ENCODE data around the gene BCAR1. TPM values are rescaled to one million over a fixed set of nuclear protein-coding genes. Genes with fewer than 3 reads are reported as not detected.

BCAR1 gene
- total RNA-seq, 4 donors from 2014 or later = 14.1 to 34.1 (median 16.1) TPM

DNA sequence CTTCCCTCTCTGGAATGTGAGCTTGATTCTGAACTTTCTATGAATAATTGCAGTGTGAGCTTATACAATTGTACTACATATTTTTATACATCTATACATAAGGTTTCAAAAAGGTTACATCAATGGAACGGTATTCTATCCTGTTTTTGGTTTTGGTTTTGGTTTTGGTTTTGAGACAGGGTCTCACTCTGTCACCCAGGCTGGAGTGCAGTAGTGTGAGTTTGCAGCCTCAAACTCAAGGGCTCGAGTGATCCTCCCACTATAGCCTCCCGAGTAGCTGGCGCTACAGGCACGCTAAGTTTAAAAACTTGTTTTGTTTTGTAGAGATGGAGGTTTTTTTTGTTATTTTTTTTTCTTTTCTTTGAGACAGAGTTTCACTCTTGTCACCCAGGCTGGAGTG is 31.6 kb downstream of the BCAR1 start:
- TF ChIP-seq, protein P1, sequence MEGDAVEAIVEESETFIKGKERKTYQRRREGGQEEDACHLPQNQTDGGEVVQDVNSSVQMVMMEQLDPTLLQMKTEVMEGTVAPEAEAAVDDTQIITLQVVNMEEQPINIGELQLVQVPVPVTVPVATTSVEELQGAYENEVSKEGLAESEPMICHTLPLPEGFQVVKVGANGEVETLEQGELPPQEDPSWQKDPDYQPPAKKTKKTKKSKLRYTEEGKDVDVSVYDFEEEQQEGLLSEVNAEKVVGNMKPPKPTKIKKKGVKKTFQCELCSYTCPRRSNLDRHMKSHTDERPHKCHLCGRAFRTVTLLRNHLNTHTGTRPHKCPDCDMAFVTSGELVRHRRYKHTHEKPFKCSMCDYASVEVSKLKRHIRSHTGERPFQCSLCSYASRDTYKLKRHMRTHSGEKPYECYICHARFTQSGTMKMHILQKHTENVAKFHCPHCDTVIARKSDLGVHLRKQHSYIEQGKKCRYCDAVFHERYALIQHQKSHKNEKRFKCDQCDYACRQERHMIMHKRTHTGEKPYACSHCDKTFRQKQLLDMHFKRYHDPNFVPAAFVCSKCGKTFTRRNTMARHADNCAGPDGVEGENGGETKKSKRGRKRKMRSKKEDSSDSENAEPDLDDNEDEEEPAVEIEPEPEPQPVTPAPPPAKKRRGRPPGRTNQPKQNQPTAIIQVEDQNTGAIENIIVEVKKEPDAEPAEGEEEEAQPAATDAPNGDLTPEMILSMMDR (IDR thresholded peaks at IDR 0.05; ENCODE audit: low read depth) = no peak

DNA sequence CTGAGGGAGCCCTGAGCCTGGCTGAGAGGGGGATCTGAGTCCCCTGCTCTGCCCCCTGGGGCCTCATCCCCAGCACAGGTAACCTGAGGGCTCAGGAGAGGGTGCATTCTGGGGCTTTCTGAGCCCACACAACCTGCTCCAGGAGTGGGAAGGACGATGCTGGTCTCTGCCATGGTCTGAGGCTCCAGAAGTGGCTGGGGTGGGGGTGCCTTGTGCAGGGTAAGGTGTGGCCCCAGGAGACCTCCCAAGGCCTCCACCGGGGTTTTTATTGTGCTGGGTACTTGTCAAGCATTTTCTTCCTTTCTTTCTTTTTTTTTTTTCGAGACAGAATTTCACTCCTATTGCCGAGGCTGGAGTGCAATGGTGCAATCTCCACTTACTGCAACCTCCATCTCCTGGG is 32.3 kb downstream of the BCAR1 start:
- TF ChIP-seq, protein P1 (IDR thresholded peaks at IDR 0.05; ENCODE audit: low read depth) = no peak

DNA sequence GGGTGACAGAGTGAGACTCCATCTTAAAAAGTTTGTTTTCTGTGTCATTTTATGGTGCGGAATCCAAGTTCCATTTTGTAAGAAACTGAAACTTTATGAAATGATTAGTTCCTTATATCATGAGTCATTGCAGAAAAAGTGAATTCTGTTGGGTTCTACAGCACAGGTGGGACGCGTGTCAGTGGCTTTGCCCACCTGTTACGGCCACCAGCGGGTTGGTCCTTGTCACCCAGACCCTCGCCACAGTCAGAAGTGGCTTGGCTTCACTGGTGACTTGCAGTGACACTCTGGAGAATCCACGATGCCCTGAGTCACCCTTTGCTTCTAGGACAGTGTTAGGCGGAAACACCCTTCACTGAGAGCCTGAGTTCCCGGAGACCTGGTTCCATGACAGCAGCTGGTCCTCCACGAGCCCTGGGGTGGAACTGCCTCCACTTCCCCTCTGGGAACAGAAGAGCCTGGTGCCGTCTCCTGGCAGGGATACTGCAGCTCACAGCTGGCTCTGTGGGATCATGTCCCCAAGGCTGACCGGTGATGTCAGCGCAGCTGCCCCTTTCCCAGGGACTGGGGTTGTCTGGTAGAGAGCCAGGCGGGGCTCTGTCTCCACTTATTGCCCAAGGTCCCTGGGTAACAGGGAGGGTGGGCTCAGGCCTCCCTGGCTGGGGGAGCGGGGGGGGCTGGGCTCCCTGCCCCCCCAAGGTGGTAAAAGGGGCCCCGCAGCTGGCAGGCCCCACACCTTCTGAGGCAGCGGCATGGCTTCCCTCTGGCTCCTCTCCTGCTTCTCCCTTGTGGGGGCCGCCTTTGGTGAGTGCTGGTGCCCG is 33.0 kb downstream of the BCAR1 start, which contains the start of gene CTRB1:
TSS of gene CTRB1 (plus strand) at position 733 of the 821 bp plus-strand sequence. CDS start at position 753, 20 bp downstream.
- TF ChIP-seq, protein P1 (IDR thresholded peaks at IDR 0.05; ENCODE audit: low read depth) = no peak

DNA sequence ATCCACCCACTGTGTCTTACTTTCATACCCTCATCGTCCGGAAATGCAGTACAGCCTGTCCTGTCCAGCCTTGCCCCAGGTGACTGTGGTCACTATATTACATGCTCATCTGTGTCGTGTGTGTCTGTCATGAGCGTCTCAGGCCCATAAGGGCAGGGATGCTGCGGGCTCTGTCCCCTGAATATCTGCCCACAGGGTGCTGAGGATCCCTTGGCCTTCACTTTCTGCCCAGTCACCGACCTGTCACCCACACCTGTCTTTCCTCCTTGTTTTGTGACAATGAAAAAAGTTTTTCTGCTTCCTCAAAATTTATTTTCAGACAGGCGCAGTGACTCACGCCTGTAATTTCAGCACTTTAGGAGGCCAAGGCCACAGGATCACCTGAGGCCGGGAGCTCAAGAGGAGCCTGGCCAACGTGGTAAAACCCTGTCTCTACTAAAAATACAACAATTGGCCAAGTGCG is 34.0 kb downstream of the BCAR1 start:
- TF ChIP-seq, protein P1 (IDR thresholded peaks at IDR 0.05; ENCODE audit: low read depth) = no peak

DNA sequence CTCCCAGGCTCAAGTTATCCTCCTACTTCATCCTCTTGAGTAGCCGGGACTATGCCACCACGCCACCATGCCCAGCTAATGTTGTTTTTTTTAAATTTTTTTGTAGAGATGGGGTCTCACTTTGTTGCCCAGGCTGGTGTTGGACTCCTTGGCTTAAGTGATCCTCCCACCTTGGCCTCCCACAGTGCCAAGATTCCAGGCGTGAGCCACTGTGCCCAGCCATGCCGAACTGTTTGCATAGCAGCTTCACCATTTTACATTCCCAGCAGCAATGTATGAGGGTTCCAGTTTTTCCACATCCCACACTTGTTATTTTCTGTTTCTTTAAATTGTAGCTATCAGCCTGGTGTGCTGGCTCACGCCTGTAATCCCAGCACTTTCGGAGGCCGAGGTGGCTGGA is 34.8 kb downstream of the BCAR1 start:
- TF ChIP-seq, protein P1 (IDR thresholded peaks at IDR 0.05; ENCODE audit: low read depth) = no peak

DNA sequence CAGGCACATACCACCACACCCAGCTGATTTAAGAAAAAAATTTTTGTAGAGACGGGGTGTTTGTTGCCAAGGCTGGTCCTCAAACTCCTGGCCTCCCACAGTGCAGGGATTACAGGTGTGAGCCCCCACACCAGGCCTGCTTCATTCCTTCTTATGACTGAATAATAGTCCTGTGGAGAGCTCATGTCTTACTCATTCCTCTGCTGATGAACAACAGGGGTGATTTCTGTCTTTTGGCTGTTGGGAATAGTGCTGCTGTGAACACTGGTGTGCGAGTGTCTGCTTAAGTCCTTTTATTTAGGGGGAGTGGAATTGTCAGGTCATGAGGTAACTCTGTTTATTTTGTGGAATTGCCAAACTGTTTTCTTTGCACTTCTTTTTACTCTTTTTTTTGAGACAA is 35.3 kb downstream of the BCAR1 start:
- TF ChIP-seq, protein P1 (IDR thresholded peaks at IDR 0.05; ENCODE audit: low read depth) = no peak

DNA sequence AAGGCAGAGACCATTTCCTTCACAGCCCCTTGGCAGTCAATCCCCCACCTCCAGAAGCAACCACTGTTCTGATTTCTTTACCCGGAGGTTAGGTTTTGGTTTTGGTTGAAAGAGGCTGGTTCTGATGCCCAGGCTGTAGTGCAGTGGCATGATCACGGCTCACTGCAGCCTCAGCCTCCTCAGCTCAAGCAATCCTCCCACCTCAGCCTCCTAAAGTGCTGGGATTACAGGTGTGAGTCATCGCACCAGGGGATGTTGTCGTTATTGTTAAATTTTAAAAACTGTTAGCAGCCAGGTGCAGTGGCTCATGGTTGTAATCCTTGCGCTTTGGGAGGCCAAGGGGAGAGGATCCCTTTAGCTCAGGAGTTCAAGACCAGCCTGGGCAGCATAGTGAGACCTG is 41.5 kb downstream of the BCAR1 start:
- TF ChIP-seq, protein P1 (IDR thresholded peaks at IDR 0.05; ENCODE audit: low read depth) = no peak
